Cardiac fibroblast (primary cell): Measurements from ENCODE around the gene SLC1A1.

Source experiments
- DNase-seq, 2 donors: peaks; one replicate each; pipeline versions ENCODE4 v3.0.0 to v3.0.0-alpha.2; 2010; ENCODE audit warnings: low read depth in 2 of 2
- H3K4me3 ChIP-seq, 2 donors: replicated peaks in 1 of 2; 1 replicate in 1 of 2; 2 replicates in 1 of 2; pipeline ENCODE4 v1.5.1; 2011; ENCODE audit warnings: low read depth in 2 of 2, low read length in 2 of 2, mild to moderate bottlenecking in 2 of 2, moderate library complexity in 1 of 2
- TF ChIP-seq, protein P1 (sequence below): IDR thresholded peaks from one replicate; pipeline ENCODE4 v1.5.1; 2011; ENCODE audit warnings: low read depth, mild to moderate bottlenecking, low read length, inconsistent platforms

SLC1A1 gene

DNA sequence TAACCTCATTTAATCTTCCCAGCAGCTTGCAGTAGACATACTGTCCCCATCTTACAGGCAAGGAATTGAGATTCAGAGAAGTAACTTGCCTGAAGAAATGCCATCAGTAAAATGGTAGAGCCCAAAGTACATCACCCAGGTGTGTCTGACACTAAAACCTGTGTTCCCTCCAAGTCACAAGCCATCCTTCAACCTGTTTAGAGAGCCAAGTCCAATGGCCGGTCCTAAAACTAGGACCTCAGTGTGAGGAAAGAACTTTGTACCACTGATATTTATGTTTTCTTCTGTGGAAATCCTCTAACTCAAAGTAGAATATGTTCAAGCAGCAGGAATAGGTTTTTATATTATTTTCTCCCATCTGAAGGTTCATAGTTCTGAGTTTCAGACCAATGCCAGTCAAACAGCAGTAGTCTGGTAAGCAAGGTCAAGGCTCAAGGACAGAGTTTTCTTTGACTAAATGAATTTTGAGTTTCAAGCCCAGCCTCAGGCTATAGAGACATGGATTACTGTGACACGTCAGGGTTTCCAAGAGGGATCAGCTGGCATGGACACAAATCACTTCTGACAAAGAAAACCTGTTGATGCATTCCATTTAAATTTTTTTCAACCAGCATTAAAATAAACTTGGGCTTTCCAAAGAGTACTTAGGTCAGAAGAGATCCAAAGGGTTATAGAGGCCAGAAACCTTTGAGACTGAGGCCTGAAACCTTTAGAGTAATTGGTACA is 90.9 kb downstream of the SLC1A1 start:
- TF ChIP-seq, protein P1, sequence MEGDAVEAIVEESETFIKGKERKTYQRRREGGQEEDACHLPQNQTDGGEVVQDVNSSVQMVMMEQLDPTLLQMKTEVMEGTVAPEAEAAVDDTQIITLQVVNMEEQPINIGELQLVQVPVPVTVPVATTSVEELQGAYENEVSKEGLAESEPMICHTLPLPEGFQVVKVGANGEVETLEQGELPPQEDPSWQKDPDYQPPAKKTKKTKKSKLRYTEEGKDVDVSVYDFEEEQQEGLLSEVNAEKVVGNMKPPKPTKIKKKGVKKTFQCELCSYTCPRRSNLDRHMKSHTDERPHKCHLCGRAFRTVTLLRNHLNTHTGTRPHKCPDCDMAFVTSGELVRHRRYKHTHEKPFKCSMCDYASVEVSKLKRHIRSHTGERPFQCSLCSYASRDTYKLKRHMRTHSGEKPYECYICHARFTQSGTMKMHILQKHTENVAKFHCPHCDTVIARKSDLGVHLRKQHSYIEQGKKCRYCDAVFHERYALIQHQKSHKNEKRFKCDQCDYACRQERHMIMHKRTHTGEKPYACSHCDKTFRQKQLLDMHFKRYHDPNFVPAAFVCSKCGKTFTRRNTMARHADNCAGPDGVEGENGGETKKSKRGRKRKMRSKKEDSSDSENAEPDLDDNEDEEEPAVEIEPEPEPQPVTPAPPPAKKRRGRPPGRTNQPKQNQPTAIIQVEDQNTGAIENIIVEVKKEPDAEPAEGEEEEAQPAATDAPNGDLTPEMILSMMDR = no peak
- H3K4me3 ChIP-seq = no peak overlapping the region
- no peak for DNase-seq

DNA sequence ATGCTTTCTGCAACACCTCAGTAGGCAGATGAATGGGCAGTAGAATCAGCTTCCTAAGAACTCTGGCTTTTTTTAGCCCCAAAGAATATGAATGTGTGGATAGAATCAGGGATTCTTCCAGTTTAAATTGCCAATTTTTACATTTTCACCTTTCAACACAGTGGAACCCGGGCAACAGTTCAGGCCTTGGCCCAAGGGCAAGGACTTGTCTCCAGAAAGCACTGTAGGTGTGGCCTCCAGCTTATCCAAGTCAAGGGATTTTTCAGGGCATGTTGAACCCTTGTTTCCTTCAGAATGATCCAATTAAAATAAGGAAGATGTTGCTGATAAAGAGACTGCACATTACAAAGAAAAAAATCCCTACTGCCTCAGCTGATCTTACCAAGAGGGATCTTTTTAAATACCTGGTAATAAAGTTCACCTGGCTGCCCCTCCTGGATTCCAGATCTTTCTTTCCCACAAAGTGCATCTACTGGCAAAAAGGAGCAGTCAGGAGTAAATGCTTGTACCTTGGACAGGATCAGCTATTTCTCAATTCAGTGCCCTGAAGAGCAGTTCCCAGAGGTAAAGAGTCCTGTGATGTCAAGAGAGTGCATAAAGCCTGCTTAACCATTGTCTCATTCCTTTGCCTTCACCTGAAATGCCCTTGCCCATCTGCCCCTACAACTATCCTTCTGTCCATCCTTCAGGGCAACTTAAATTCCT is 91.7 kb downstream of the SLC1A1 start:
- TF ChIP-seq, protein P1 = no peak
- no peak for DNase-seq
- H3K4me3 ChIP-seq = no peak overlapping the region

DNA sequence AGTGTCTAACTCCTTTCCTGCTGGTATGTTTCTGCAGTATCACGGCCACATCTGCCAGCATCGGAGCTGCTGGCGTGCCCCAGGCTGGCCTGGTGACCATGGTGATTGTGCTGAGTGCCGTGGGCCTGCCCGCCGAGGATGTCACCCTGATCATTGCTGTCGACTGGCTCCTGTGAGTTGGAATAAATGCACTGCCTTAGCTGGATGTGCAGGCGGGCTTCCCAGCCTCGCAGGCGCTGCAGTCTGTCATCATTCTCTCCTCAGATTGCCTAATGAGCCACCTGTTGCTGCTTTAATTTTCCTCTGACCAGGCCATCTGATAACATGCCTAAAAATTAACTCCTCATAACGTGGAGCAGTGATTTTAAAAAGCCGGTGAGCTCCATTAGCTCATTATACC is 92.7 kb downstream of the SLC1A1 start:
- H3K4me3 ChIP-seq = no peak overlapping the region
- TF ChIP-seq, protein P1 = no peak
- DNase-seq = no peak

DNA sequence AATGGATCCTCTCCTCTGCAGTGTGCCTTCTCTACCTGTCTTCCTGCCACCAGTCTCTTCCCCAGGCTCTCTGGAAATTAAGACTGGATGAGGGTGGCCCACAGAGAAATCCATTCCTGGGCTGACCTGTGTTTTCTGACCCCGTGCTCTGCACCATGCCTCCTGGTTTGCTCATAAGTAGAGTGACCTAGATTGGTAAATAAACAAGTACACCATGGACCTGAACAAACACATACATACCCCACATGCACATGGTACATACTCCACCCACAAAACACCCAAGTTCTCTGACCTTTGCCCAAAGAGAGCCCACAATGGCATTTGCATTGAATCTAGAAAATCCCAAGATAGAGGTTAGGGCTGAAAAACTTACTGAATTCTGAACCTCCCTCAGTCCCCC is 94.4 kb downstream of the SLC1A1 start:
- no peak for DNase-seq
- TF ChIP-seq, protein P1 = no peak
- no peak overlapping the region for H3K4me3 ChIP-seq

DNA sequence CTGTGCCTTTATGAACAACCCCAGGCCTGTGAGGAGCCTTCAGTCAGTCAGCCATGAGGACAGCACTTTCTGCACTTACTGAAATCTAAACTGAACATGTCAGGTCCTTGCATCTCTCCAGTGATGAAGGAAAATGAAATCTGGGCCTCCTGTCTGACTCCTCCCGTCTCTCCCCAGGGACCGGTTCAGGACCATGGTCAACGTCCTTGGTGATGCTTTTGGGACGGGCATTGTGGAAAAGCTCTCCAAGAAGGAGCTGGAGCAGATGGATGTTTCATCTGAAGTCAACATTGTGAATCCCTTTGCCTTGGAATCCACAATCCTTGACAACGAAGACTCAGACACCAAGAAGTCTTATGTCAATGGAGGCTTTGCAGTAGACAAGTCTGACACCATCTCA is 94.9 kb downstream of the SLC1A1 start:
- no peak overlapping the region for H3K4me3 ChIP-seq
- DNase-seq = peak in 1 of 2 donors; percentile 12
- TF ChIP-seq, protein P1 = no peak

DNA sequence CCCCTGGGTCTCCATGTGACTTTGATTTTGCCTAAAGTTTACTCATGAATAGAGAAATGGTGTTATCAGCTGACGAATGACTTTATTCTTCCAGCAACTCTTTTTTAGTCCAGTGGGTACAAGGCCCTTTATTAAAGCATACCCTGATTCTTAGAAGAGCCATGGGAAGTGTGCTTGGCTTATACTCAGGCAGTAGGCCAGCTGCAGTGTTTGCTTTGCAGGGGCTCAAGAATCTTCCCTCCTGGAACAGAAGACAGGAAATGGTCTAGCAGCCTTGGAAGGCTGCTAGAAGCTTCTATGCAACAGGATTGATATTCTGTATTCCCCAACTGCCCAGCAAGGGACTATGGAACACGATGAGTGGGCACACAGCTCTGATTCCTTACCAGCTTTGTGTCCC is 98.5 kb downstream of the SLC1A1 start:
- no peak overlapping the region for H3K4me3 ChIP-seq
- DNase-seq = no peak
- TF ChIP-seq, protein P1 = no peak
